Endodermal cell (in vitro differentiated cells): ENCODE data around the gene PTPRU. TPM values are rescaled to one million over a fixed set of nuclear protein-coding genes. Genes with fewer than 3 reads are reported as not detected.

Experiments used
- DNase-seq: peaks from one replicate; pipeline ENCODE4 v3.0.0-alpha.2; 2017
- H3K27ac ChIP-seq: 2 replicates; pipeline ENCODE4 v1.5.1; 2013; ENCODE audit warnings: mild to moderate bottlenecking, low read depth, low read length, moderate library complexity
- H3K27me3 ChIP-seq: 2 replicates; pipeline ENCODE4 v1.6.1; 2013; ENCODE audit warnings: mild to moderate bottlenecking, low read length, moderate library complexity; ENCODE audit not compliant: insufficient read depth, control insufficient read depth, poor library complexity, severe bottlenecking
- H3K36me3 ChIP-seq: 2 replicates; pipeline ENCODE4 v1.7.0; 2013; ENCODE audit warnings: mild to moderate bottlenecking, low read length, moderate library complexity; ENCODE audit not compliant: control insufficient read depth, insufficient read depth
- H3K4me1 ChIP-seq: one replicate; pipeline ENCODE4 v1.7.0; 2013; ENCODE audit warnings: low read length; ENCODE audit not compliant: control insufficient read depth, insufficient read depth
- H3K4me3 ChIP-seq: 2 replicates; pipeline ENCODE4 v1.5.1; 2013; ENCODE audit warnings: mild to moderate bottlenecking, low read length, moderate library complexity
- H3K9ac ChIP-seq: 2 replicates; pipeline ENCODE4 v1.6.1; 2013; ENCODE audit warnings: mild to moderate bottlenecking, low read length, moderate library complexity; ENCODE audit not compliant: poor library complexity, severe bottlenecking; ENCODE audit errors: extremely low read depth
- H3K9me3 ChIP-seq: 2 replicates; pipeline ENCODE4 v1.6.1; 2013; ENCODE audit warnings: mild to moderate bottlenecking, low read length, moderate library complexity; ENCODE audit not compliant: control insufficient read depth
- H3K27ac Mint-ChIP-seq: 2 replicates; pipeline ENCODE4 v1.8.0; 2020; ENCODE audit warnings: mixed read lengths
- H3K27me3 Mint-ChIP-seq: 2 replicates; pipeline ENCODE4 v1.8.0; 2021; ENCODE audit warnings: mild to moderate bottlenecking, mixed read lengths; ENCODE audit not compliant: insufficient read depth
- H3K36me3 Mint-ChIP-seq: 2 replicates; pipeline ENCODE4 v1.8.0; 2020; ENCODE audit warnings: low read depth, mixed read lengths
- H3K4me1 Mint-ChIP-seq: 2 replicates; pipeline ENCODE4 v1.8.0; 2020; ENCODE audit warnings: mixed read lengths
- H3K4me3 Mint-ChIP-seq: 2 replicates; pipeline ENCODE4 v1.8.0; 2020; ENCODE audit warnings: mild to moderate bottlenecking, moderate library complexity, mixed read lengths
- H3K9me3 Mint-ChIP-seq: 2 replicates; pipeline ENCODE4 v1.8.0; 2020; ENCODE audit warnings: mild to moderate bottlenecking, mixed read lengths
- CTCF ChIP-seq: fragments of 200-600 bp; sonication (generic); conservative IDR thresholded peaks from 2 replicates; pipeline ENCODE4 v1.5.0; 2021; ENCODE audit warnings: antibody characterized with exemption, mild to moderate bottlenecking
- WGBS, 2 experiments: methylation state at CpG; one replicate each; pipeline versions ENCODE4 v1.1.5 to v1.1.7; 2013; ENCODE audit warnings: missing lambda C conversion rate in 2 of 2, mixed read lengths in 1 of 2; ENCODE audit not compliant: insufficient coverage in 1 of 2, insufficient read length in 1 of 2; 5-methylcytosine and 5-hydroxymethylcytosine counted together
- total RNA-seq, 2 donors: library from RNA; stranded (reverse); fragmentation: NEBNext Ultra II Directional in 1 of 2; extraction: Animal tissue kit (Norgen Biotek cat#: 25700) in 1 of 2; gene quantifications; 2 replicates in 1 of 2; 3 replicates in 1 of 2; pipeline ENCODE4 v1.2.1, GENCODE V29; 2021

The PTPRU gene
- total RNA-seq, 2 donors from 2014 or later = 49.8 to 73.1 TPM

GRCh38 chr1:29279951-29280391, 43.6 kb downstream of the PTPRU start:
- peaks cover 4% of the 10 kb centered on the region for H3K9me3 Mint-ChIP-seq
- peaks cover 24% of the 10 kb centered on the region for H3K36me3 Mint-ChIP-seq
- H3K36me3 ChIP-seq = no peaks in the 10 kb centered on the region
- H3K9ac ChIP-seq = no peak overlapping the region
- peak; percentile 36 for DNase-seq
- no peak overlapping the region for H3K27ac Mint-ChIP-seq
- H3K27me3 ChIP-seq = no peaks in the 10 kb centered on the region
- H3K9me3 ChIP-seq = no peaks in the 10 kb centered on the region
- no peak overlapping the region for H3K4me3 ChIP-seq
- no peaks in the 10 kb centered on the region for H3K27me3 Mint-ChIP-seq
- peaks cover 6% of the 10 kb centered on the region for H3K4me1 ChIP-seq
- no peak overlapping the region for H3K27ac ChIP-seq
- WGBS, 2 experiments = 90% methylated on average over 11 of the region's 11 CpGs; no CpG with 5 or more reads in 1 of the 2 experiments
- no peak for TF ChIP-seq CTCF
- H3K4me3 Mint-ChIP-seq = no peak overlapping the region
- H3K4me1 Mint-ChIP-seq = peaks cover 29% of the 10 kb centered on the region

- 87 to 94% methylated on average over 5 of the region's 6 CpGs for WGBS, 2 experiments
- Mint-ChIP-seq H3K4me1 (peaks cover 29% of the 10 kb centered on the region), H3K9me3 (peaks cover 4% of the 10 kb centered on the region), H3K27ac (no peak overlapping the region), H3K36me3 (peaks cover 18% of the 10 kb centered on the region), H3K4me3 (no peak overlapping the region), H3K27me3 (no peaks in the 10 kb centered on the region)
- Histone ChIP-seq H3K27ac (no peak overlapping the region), H3K36me3 (no peaks in the 10 kb centered on the region), H3K4me1 (peaks cover 6% of the 10 kb centered on the region), H3K27me3 (no peaks in the 10 kb centered on the region), H3K9ac (no peak overlapping the region), H3K9me3 (no peaks in the 10 kb centered on the region), H3K4me3 (no peak overlapping the region)
- peak; percentile 43 for DNase-seq
- no peak for TF ChIP-seq CTCF
Measured at GRCh38 chr1:29280409-29281131, 44.2 kb downstream of the PTPRU start.

GRCh38 chr1:29281571-29281970, 45.2 kb downstream of the PTPRU start:
- Histone ChIP-seq H3K4me3 (no peak overlapping the region), H3K9me3 (no peaks in the 10 kb centered on the region), H3K27me3 (no peaks in the 10 kb centered on the region), H3K36me3 (no peaks in the 10 kb centered on the region), H3K9ac (no peak overlapping the region), H3K27ac (no peak overlapping the region), H3K4me1 (peaks cover 6% of the 10 kb centered on the region)
- Mint-ChIP-seq H3K36me3 (peaks cover 11% of the 10 kb centered on the region), H3K4me3 (no peak overlapping the region), H3K4me1 (peaks cover 29% of the 10 kb centered on the region), H3K27me3 (no peaks in the 10 kb centered on the region), H3K27ac (no peak overlapping the region), H3K9me3 (peaks cover 3% of the 10 kb centered on the region)
- no peak for TF ChIP-seq CTCF
- DNase-seq = peak; percentile 38
- 60 to 80% methylated on average over 1 to 3 of the region's 3 CpGs for WGBS, 2 experiments
